ENCODE data around the gene SALL3.

- TF ChIP-seq CTCF (conservative IDR thresholded peaks at IDR 0.05; ENCODE audit: low read depth, low read length) (no peak), RAD21 (IDR thresholded peaks at IDR 0.05; ENCODE audit: low read length) (no peak), RFX5 (IDR thresholded peaks at IDR 0.05; ENCODE audit: low read depth, low read length) (no peak), CHD1 (IDR thresholded peaks at IDR 0.05; ENCODE audit: low read depth, low read length) (no peak), CEBPB (IDR thresholded peaks at IDR 0.05; ENCODE audit: low read depth, low read length) (no peak), POLR2A (IDR thresholded peaks at IDR 0.05; ENCODE audit: low read depth, low read length) (no peak), MAFK (IDR thresholded peaks at IDR 0.05; ENCODE audit: low read depth, low read length) (no peak), SMC3 (IDR thresholded peaks at IDR 0.05; ENCODE audit: low read depth, low read length) (no peak), FOS (IDR thresholded peaks at IDR 0.05; ENCODE audit: low read depth, low read length) (no peak), MXI1 (IDR thresholded peaks at IDR 0.05; ENCODE audit: borderline replicate concordance, low read depth, low read length) (no peak), RCOR1 (IDR thresholded peaks at IDR 0.05; ENCODE audit: insufficient replicate concordance, low read length) (no peak)
Observed at GRCh38 chr18:78949216-78949615, 30.4 kb upstream of the SALL3 start.
